Vagina (tissue), 2 donors: ENCODE data around the gene IFNAR2.

Experiments
- POLR2A ChIP-seq, 2 donors: fragments of 450-650 bp; IDR thresholded peaks; one replicate each; pipeline ENCODE4 v1.6.1; 2017; ENCODE audit warnings: antibody characterized with exemption in 2 of 2, mild to moderate bottlenecking in 2 of 2, moderate library complexity in 2 of 2
- POLR2AphosphoS5 ChIP-seq, 2 donors: sonication (generic); formaldehyde crosslinking; IDR thresholded peaks; one replicate each; pipeline ENCODE4 v1.9.0; 2017; ENCODE audit warnings: antibody characterized with exemption in 2 of 2, mild to moderate bottlenecking in 2 of 2, low read depth in 1 of 2; ENCODE audit not compliant: insufficient read depth in 1 of 2
- TF ChIP-seq, protein P1 (sequence below), 3 experiments: fragments of 450-650 bp in 2 of 3; fragments of 200-600 bp in 1 of 3; sonication (generic) in 1 of 3; IDR thresholded peaks; one replicate each; pipeline ENCODE4 v1.5.1; 2017 to 2019; ENCODE audit warnings: antibody characterized with exemption in 3 of 3, mild to moderate bottlenecking in 2 of 3, moderate library complexity in 2 of 3

- TF ChIP-seq, protein P1, sequence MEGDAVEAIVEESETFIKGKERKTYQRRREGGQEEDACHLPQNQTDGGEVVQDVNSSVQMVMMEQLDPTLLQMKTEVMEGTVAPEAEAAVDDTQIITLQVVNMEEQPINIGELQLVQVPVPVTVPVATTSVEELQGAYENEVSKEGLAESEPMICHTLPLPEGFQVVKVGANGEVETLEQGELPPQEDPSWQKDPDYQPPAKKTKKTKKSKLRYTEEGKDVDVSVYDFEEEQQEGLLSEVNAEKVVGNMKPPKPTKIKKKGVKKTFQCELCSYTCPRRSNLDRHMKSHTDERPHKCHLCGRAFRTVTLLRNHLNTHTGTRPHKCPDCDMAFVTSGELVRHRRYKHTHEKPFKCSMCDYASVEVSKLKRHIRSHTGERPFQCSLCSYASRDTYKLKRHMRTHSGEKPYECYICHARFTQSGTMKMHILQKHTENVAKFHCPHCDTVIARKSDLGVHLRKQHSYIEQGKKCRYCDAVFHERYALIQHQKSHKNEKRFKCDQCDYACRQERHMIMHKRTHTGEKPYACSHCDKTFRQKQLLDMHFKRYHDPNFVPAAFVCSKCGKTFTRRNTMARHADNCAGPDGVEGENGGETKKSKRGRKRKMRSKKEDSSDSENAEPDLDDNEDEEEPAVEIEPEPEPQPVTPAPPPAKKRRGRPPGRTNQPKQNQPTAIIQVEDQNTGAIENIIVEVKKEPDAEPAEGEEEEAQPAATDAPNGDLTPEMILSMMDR (IDR thresholded peaks at IDR 0.05), result no peak
- TF ChIP-seq POLR2A (IDR thresholded peaks at IDR 0.05) (no peak), POLR2AphosphoS5 (IDR thresholded peaks at IDR 0.05; ENCODE audit: insufficient read depth in 1 of 2, low read depth in 1 of 2) (no peak)
Observed at GRCh38 chr21:33279330-33279820, 49.6 kb downstream of the IFNAR2 start.
